ENCODE measurements around the gene RAB37. TPM values are rescaled to one million over a fixed set of nuclear protein-coding genes. Genes with fewer than 3 reads are reported as not detected.

RAB37 gene
- total and polyA plus RNA-seq, 2 of the 13 experiments (the other 11 are each of a cell fraction or from before 2014, with no cell fraction given): 0.91 to 3.7 TPM

GRCh38 chr17:74759941-74760340 is 22.9 kb downstream of the RAB37 start:
- BruUV-seq (replicated peaks): no TSS peak
- ChIA-PET POLR2A (interaction anchor here (0.6 to 29.3 kb wide), 5 partner anchors 5 to 553 kb away, joined by 4 to 1459 read pairs (median 68); partner anchors contain the start of genes FDXR, NAT9, NHERF1 and RAB37), CTCF (ENCODE audit: low intra/inter-chr PET ratio, low total read pairs) (interaction anchor here (1.0 kb wide), 1 partner anchor 10 kb away, joined by 3 read pairs; no protein-coding TSS in a partner anchor)
- no peak for FAIRE-seq
- no peak for ATAC-seq
- TF ChIP-seq FOXP1 (IDR thresholded peaks at IDR 0.05) (no peak), FOXP1 (CRISPR knock-in tag; IDR thresholded peaks at IDR 0.05) (no peak), SP4 (CRISPR knock-in tag; IDR thresholded peaks at IDR 0.05) (0 out of 2 replicates have a peak, but pooled peaks have one; percentile 7), HNF4A (CRISPR knock-in tag; IDR thresholded peaks at IDR 0.05) (no peak), ZSCAN12 (CRISPR knock-in tag; IDR thresholded peaks at IDR 0.05) (no peak), RBFOX2 (IDR thresholded peaks at IDR 0.05; ENCODE audit: low read depth, low read length) (peak; percentile 9; the same call in 1 of the 2 replicates), ZNF891 (CRISPR knock-in tag; IDR thresholded peaks at IDR 0.05) (no peak), ZNF501 (CRISPR knock-in tag; IDR thresholded peaks at IDR 0.05) (no peak), HNRNPLL (IDR thresholded peaks at IDR 0.05; ENCODE audit: low read depth, low read length, poor library complexity, severe bottlenecking) (peak; percentile 11)
- Histone ChIP-seq H2AFZ (ENCODE audit: low read length) (no peak overlapping the region), H3K9me3 (ENCODE audit: low read length) (no peaks in the 10 kb centered on the region), H4K20me1 (ENCODE audit: insufficient read depth, low read length) (peaks cover 76% of the 10 kb centered on the region), H3K4me3 (replicated peaks in 1 of 3; ENCODE audit: insufficient read depth in 1 of 3, low read depth in 2 of 3, low read length in 3 of 3) (peak overlapping the region in 1 of 3 experiments; percentile 19; a peak in 1 of 6 replicates), H3K79me2 (ENCODE audit: insufficient read depth, low read length) (peaks cover 95% of the 10 kb centered on the region), H3K9ac (ENCODE audit: insufficient read depth, low read depth, low read length) (peak overlapping the region; percentile 27; the same call in 1 of the 2 replicates), H3K27ac (ENCODE audit: extremely low read length, insufficient read depth, low read length) (peak overlapping the region; percentile 64), H3K4me2 (ENCODE audit: low read depth, low read length) (peak overlapping the region; percentile 92), H3K27me3 (ENCODE audit: control insufficient read depth in 1 of 2, insufficient read depth in 2 of 2, low read length in 2 of 2) (no peaks in the 10 kb centered on the region), H3K36me3 (replicated peaks in 1 of 2; ENCODE audit: control insufficient read depth in 1 of 2, insufficient read depth in 2 of 2, low read length in 2 of 2) (peaks cover 30 to 42% of the 10 kb centered on the region in 2 experiments), H3K4me1 (ENCODE audit: insufficient read depth, low read length) (peaks cover 99% of the 10 kb centered on the region)
- intact Hi-C loops (cut with micrococcal nuclease; ENCODE audit: unreplicated experiment) (loop anchor here (1.0 kb wide), 1 partner anchor 10 kb away; no protein-coding TSS in a partner anchor), in situ Hi-C loops (cut with HindIII; ENCODE audit: extremely low pct_ligation_motif_present, low pct_unique_long_range_greater_than_20kb) (loop anchor here (10.0 kb wide), 1 partner anchor 325 kb away; the partner anchor contains the start of gene GPRC5C)
- WGBS (ENCODE audit: low lambda C conversion rate): 74% methylated on average over 8 of the region's 10 CpGs
- DNase-seq (ENCODE audit: low spot score): no peak

All from HepG2 (cell line).